Ovary (tissue), 3 donors: ENCODE measurements around the gene MPRIP.
"Not testable (repeated sequence)": the region's sequence is repeated elsewhere in the genome, so short reads cannot be mapped to it uniquely, and the experiment has no call there.

ENCODE experiments used
- EP300 ChIP-seq: sonication (generic); formaldehyde crosslinking; IDR thresholded peaks from one replicate; pipeline ENCODE4 v1.6.1; 2017; ENCODE audit warnings: antibody characterized with exemption
- TF ChIP-seq, protein P1 (sequence below), 3 donors: fragments of 450-650 bp in 2 of 3; fragments of 200-600 bp in 1 of 3; IDR thresholded peaks; one replicate each; pipeline versions ENCODE4 v1.5.1 to v1.8.0; 2016 to 2022; ENCODE audit warnings: antibody characterized with exemption in 3 of 3, mild to moderate bottlenecking in 1 of 3
- donor health status: DM: no; HTN: no; CAD: no.

DNA sequence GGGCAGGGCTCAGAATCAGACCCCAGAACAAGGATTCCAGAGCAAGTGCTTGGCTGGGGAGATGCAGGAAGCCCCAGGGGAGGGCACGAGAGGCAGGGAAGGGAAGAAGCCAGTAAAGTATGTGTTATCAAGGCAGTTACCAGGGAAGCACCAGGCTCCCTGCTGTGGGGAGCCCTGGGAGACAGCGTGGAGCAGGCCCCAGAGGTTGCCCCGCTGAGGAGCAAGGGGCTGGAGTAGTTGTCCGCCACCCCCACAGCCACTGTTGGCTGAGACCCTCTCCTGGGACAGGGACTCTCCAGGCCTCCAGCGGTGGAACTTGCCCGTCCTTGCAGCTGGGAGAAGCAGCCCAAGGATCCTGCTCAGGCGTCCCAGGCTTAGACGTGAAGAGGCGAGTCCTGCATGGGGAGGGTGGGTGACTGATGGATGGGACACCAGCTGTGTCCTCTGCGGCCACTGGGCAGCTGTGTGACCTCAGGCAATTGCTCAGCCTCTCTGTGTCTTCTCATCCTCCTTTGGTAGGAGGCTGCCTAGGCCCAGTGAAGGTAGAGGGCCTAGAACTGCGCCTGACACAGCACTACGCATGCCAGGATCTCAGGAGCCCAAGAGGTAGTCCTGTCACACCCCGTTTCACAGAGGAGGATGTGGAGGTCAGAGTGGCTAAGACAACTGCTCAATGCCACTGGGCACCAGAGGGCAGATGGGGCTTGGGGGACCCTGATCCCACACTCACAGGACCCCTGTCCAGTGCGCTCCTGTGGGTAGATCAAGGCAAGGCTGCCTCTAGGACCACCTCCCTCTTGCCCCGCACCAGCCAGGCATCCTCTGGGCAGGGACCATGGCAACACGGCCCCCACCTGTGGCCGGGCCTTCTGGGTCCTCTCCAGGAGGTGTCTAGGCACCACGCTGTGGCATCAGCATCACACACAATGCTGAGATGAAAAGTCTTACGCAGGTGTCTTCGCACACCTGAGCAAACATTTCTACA, 39.2 kb upstream of the MPRIP start:
- TF ChIP-seq, protein P1, sequence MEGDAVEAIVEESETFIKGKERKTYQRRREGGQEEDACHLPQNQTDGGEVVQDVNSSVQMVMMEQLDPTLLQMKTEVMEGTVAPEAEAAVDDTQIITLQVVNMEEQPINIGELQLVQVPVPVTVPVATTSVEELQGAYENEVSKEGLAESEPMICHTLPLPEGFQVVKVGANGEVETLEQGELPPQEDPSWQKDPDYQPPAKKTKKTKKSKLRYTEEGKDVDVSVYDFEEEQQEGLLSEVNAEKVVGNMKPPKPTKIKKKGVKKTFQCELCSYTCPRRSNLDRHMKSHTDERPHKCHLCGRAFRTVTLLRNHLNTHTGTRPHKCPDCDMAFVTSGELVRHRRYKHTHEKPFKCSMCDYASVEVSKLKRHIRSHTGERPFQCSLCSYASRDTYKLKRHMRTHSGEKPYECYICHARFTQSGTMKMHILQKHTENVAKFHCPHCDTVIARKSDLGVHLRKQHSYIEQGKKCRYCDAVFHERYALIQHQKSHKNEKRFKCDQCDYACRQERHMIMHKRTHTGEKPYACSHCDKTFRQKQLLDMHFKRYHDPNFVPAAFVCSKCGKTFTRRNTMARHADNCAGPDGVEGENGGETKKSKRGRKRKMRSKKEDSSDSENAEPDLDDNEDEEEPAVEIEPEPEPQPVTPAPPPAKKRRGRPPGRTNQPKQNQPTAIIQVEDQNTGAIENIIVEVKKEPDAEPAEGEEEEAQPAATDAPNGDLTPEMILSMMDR (IDR thresholded peaks at IDR 0.05), result not testable (repeated sequence)
- TF ChIP-seq EP300, result not testable (repeated sequence)
